ENCODE results near the gene LRRC36. TPM values are rescaled to one million over a fixed set of nuclear protein-coding genes. Genes with fewer than 3 reads are reported as not detected.

The LRRC36 gene
- polyA plus RNA-seq, 1 donor (not counting 4 experiments of a cell fraction or from before 2014, with no cell fraction given): not detected

DNA sequence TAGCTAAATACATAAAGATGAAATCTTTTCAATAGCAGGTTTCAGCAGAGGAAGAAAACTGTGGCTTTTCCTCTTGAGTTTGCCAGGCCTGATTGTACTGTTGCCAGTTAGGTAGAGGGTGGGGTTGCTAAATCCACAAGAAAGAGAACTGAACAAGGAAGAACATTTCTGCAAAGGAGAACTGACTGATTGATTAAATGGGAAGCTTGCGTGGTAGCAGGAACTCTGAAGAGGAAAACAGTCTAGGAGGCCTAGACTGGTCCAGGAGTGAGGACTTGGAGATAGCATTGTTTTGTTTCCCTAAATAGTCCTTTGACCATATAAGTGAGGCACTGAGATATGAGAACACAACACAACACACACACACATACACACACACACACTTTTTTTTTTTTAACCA lies 18.8 kb downstream of the LRRC36 start:
- H3K9me3 ChIP-seq (ENCODE audit: control insufficient read depth, low read depth, low read length): no peaks in the 10 kb centered on the region
- no peak overlapping the region for H3K4me3 ChIP-seq (ENCODE audit: control insufficient read depth in 2 of 3, extremely low read depth in 1 of 3, insufficient read depth in 2 of 3, low read depth in 1 of 3, low read length in 3 of 3)
- TF ChIP-seq EZH2 (IDR thresholded peaks at IDR 0.05; ENCODE audit: low read length): no peak
- TF ChIP-seq, protein P1, sequence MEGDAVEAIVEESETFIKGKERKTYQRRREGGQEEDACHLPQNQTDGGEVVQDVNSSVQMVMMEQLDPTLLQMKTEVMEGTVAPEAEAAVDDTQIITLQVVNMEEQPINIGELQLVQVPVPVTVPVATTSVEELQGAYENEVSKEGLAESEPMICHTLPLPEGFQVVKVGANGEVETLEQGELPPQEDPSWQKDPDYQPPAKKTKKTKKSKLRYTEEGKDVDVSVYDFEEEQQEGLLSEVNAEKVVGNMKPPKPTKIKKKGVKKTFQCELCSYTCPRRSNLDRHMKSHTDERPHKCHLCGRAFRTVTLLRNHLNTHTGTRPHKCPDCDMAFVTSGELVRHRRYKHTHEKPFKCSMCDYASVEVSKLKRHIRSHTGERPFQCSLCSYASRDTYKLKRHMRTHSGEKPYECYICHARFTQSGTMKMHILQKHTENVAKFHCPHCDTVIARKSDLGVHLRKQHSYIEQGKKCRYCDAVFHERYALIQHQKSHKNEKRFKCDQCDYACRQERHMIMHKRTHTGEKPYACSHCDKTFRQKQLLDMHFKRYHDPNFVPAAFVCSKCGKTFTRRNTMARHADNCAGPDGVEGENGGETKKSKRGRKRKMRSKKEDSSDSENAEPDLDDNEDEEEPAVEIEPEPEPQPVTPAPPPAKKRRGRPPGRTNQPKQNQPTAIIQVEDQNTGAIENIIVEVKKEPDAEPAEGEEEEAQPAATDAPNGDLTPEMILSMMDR (optimal IDR thresholded peaks at IDR 0.05 in 1 of 3, IDR thresholded peaks at IDR 0.05 in 1 of 3, conservative IDR thresholded peaks at IDR 0.05 in 1 of 3; ENCODE audit: extremely low read depth in 1 of 3, insufficient read depth in 2 of 3, low read length in 3 of 3): no peak
- no peaks in the 10 kb centered on the region for H3K27me3 ChIP-seq (ENCODE audit: control insufficient read depth, extremely low read depth, insufficient read depth, low read length)
- DNase-seq (ENCODE audit: low read depth, low spot score) (no peak), FAIRE-seq (no peak)
- H3K9me1 ChIP-seq (ENCODE audit: control insufficient read depth, extremely low read depth, insufficient read depth, low read length): no peaks in the 10 kb centered on the region
- no peak overlapping the region for H3K9ac ChIP-seq (ENCODE audit: control insufficient read depth, extremely low read depth, insufficient read depth, low read length)
- no peaks in the 10 kb centered on the region for H3K4me1 ChIP-seq (ENCODE audit: control insufficient read depth, extremely low read depth, insufficient read depth, low read length)
- H4K20me1 ChIP-seq (ENCODE audit: control insufficient read depth, extremely low read depth, insufficient read depth, low read length): no peaks in the 10 kb centered on the region
- no peak overlapping the region for H2AFZ ChIP-seq (ENCODE audit: control insufficient read depth, low read length)
- H3K27ac ChIP-seq (ENCODE audit: control insufficient read depth, insufficient read depth, low read length): no peak overlapping the region
- dilution Hi-C loops (cut with MboI; ENCODE audit: extremely low pct_ligation_motif_present, low sequenced_read_pairs): no loop called here
- no peaks in the 10 kb centered on the region for H3K79me2 ChIP-seq (ENCODE audit: control insufficient read depth, insufficient read depth, low read length)
- no peak overlapping the region for H3K4me2 ChIP-seq (ENCODE audit: control insufficient read depth, extremely low read depth, insufficient read depth, low read depth, low read length)
- no peaks in the 10 kb centered on the region for H3K36me3 ChIP-seq (ENCODE audit: control insufficient read depth in 2 of 2, extremely low read depth in 1 of 2, insufficient read depth in 2 of 2, low read length in 2 of 2)

DNA sequence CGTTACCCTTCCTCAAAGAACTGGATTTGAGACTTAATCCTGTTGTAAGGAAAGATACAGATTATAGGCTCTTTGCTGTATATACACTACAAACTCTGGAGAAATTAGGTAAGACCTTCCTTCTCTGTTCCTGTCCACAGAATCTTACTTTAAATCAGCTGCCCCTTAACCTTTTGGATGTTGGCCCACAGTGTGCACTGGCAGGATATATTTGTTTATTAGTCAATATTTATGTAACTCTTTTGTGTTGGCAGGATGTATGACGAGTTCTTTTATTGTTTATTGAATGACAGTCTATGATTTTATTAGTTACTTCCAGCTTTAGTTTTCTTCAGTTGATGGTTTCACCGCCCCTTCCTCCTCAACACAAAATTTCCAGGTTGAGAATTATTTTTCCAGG lies 19.7 kb downstream of the LRRC36 start:
- H3K4me2 ChIP-seq (ENCODE audit: control insufficient read depth, extremely low read depth, insufficient read depth, low read depth, low read length): no peak overlapping the region
- no peaks in the 10 kb centered on the region for H3K9me3 ChIP-seq (ENCODE audit: control insufficient read depth, low read depth, low read length)
- H4K20me1 ChIP-seq (ENCODE audit: control insufficient read depth, extremely low read depth, insufficient read depth, low read length): no peaks in the 10 kb centered on the region
- H3K4me3 ChIP-seq (ENCODE audit: control insufficient read depth in 2 of 3, extremely low read depth in 1 of 3, insufficient read depth in 2 of 3, low read depth in 1 of 3, low read length in 3 of 3): no peak overlapping the region
- no peaks in the 10 kb centered on the region for H3K36me3 ChIP-seq (ENCODE audit: control insufficient read depth in 2 of 2, extremely low read depth in 1 of 2, insufficient read depth in 2 of 2, low read length in 2 of 2)
- no peak overlapping the region for H2AFZ ChIP-seq (ENCODE audit: control insufficient read depth, low read length)
- no peaks in the 10 kb centered on the region for H3K4me1 ChIP-seq (ENCODE audit: control insufficient read depth, extremely low read depth, insufficient read depth, low read length)
- no peaks in the 10 kb centered on the region for H3K27me3 ChIP-seq (ENCODE audit: control insufficient read depth, extremely low read depth, insufficient read depth, low read length)
- no peaks in the 10 kb centered on the region for H3K79me2 ChIP-seq (ENCODE audit: control insufficient read depth, insufficient read depth, low read length)
- FAIRE-seq (no peak), DNase-seq (ENCODE audit: low read depth, low spot score) (no peak)
- TF ChIP-seq EZH2 (IDR thresholded peaks at IDR 0.05; ENCODE audit: low read length): no peak
- TF ChIP-seq, protein P1 (optimal IDR thresholded peaks at IDR 0.05 in 1 of 3, IDR thresholded peaks at IDR 0.05 in 1 of 3, conservative IDR thresholded peaks at IDR 0.05 in 1 of 3; ENCODE audit: extremely low read depth in 1 of 3, insufficient read depth in 2 of 3, low read length in 3 of 3): no peak
- no peaks in the 10 kb centered on the region for H3K9me1 ChIP-seq (ENCODE audit: control insufficient read depth, extremely low read depth, insufficient read depth, low read length)
- no peak overlapping the region for H3K9ac ChIP-seq (ENCODE audit: control insufficient read depth, extremely low read depth, insufficient read depth, low read length)
- H3K27ac ChIP-seq (ENCODE audit: control insufficient read depth, insufficient read depth, low read length): no peak overlapping the region
- dilution Hi-C loops (cut with MboI; ENCODE audit: extremely low pct_ligation_motif_present, low sequenced_read_pairs): no loop called here

Data from keratinocyte (primary cell).